Aorta (tissue), 5 donors: ENCODE results near the gene GMNC. TPM values are rescaled to one million over a fixed set of nuclear protein-coding genes. Genes with fewer than 3 reads are reported as not detected.

Experiments used
- ATAC-seq: fragments of 200-7000 bp; cut with Tn5 transposase; one replicate; pipeline ENCODE4 v1.9.1; 2022; ENCODE audit warnings: moderate library complexity; ENCODE audit not compliant: low FRiP score
- DNase-seq, 2 donors: peaks; one replicate each; pipeline ENCODE4 v3.0.0-alpha.2; 2020
- H3K27ac ChIP-seq, 2 donors: one replicate each; pipeline ENCODE4 v1.5.1; 2013; ENCODE audit warnings: low read length in 2 of 2, mild to moderate bottlenecking in 2 of 2, moderate library complexity in 2 of 2, control low read depth in 1 of 2, inconsistent platforms in 1 of 2, low read depth in 1 of 2
- H3K27me3 ChIP-seq, 2 donors: one replicate each; pipeline ENCODE4 v1.6.1; 2013; ENCODE audit warnings: control low read depth in 1 of 2, low read length in 1 of 2, mild to moderate bottlenecking in 1 of 2, moderate library complexity in 1 of 2; ENCODE audit not compliant: insufficient read depth in 2 of 2, control insufficient read depth in 1 of 2
- H3K36me3 ChIP-seq, 2 donors: one replicate each; pipeline ENCODE4 v1.6.1; 2013; ENCODE audit warnings: control low read depth in 1 of 2, low read length in 1 of 2, mild to moderate bottlenecking in 1 of 2; ENCODE audit not compliant: insufficient read depth in 2 of 2, control insufficient read depth in 1 of 2
- H3K4me1 ChIP-seq, 2 donors: one replicate each; pipeline ENCODE4 v1.6.1; 2013; ENCODE audit warnings: low read length in 2 of 2, control low read depth in 1 of 2, mild to moderate bottlenecking in 1 of 2, moderate library complexity in 1 of 2; ENCODE audit not compliant: insufficient read depth in 2 of 2, control insufficient read depth in 1 of 2
- H3K4me3 ChIP-seq, 2 donors: one replicate each; pipeline ENCODE4 v1.5.1; 2013; ENCODE audit warnings: low read length in 2 of 2, control low read depth in 1 of 2, mild to moderate bottlenecking in 1 of 2
- H3K9me3 ChIP-seq: one replicate; pipeline ENCODE4 v1.6.1; 2013; ENCODE audit warnings: mild to moderate bottlenecking, low read length; ENCODE audit not compliant: control insufficient read depth
- WGBS, 2 donors: extraction: QIAGEN DNeasy Blood & Tissue Kit; methylation state at CpG; one replicate each; pipeline ENCODE4 v1.1.7; 2013; 5-methylcytosine and 5-hydroxymethylcytosine counted together
- intact Hi-C, 2 donors: fragments of 100-400 bp; cut with DNase I; formaldehyde crosslinking; loops; one replicate each; pipeline versions ENCODE4 v1.14.2 to v1.15.0; 2022
- polyA plus RNA-seq, 2 donors: library from polyadenylated mRNA; stranded (reverse); fragments of 200-250 nt; gene quantifications; one replicate each; pipeline ENCODE4 v1.2.3, GENCODE V29; 2013
- total RNA-seq, 2 donors: library from RNA; stranded (reverse); fragmentation: NEBNext Ultra II Directional; extraction: Animal tissue kit (Norgen Biotek cat#: 25700); gene quantifications; one replicate each; pipeline ENCODE4 v1.2.1, GENCODE V29; 2021
- donor health status: healthy with polysubstance abuse.
- donor health status: Bipolar disorder and iron deficiency.
- donor health status: DM: no; HTN: no; CAD: no.
- donor health status: DM: no; HTN: no; CAD: no.
- donor health status: DM: yes; HTN: yes; CAD: no.

The GMNC gene
- total and polyA plus RNA-seq, 4 donors = not detected

- H3K27ac ChIP-seq = no peak overlapping the region
- 7 to 9% methylated on average over 6 of the region's 6 CpGs for WGBS, 2 donors
These were observed 598 bp upstream of the GMNC start for GRCh38 chr3:190863119-190863465.

GRCh38 chr3:190860521-190860920, 2.0 kb downstream of the GMNC start:
- H3K27me3 ChIP-seq = no peaks in the 10 kb centered on the region
- H3K9me3 ChIP-seq = no peaks in the 10 kb centered on the region
- no peak for DNase-seq
- 42 to 45% methylated on average over 7 of the region's 7 CpGs for WGBS, 2 donors
- no peaks in the 10 kb centered on the region for H3K4me1 ChIP-seq
- H3K4me3 ChIP-seq = no peak overlapping the region
- ATAC-seq = no peak
- H3K27ac ChIP-seq = no peak overlapping the region
- intact Hi-C loops = no loop called here
- H3K36me3 ChIP-seq = no peaks in the 10 kb centered on the region

More at GRCh38 chr3:190863119-190863465, 598 bp upstream of the GMNC start:
- ATAC-seq (no peak), DNase-seq (no peak)
- H3K9me3 ChIP-seq = no peaks in the 10 kb centered on the region
- H3K4me3 ChIP-seq = peak overlapping the region; percentile 8 to 87
- H3K27me3 ChIP-seq = no peaks in the 10 kb centered on the region
- no peaks in the 10 kb centered on the region for H3K36me3 ChIP-seq
- intact Hi-C loops = no loop called here
- H3K4me1 ChIP-seq = no peaks in the 10 kb centered on the region

- 41 to 49% methylated on average over 3 of the region's 3 CpGs for WGBS, 2 donors
- no peak for DNase-seq
- Histone ChIP-seq H3K27ac (no peak overlapping the region), H3K4me1 (no peaks in the 10 kb centered on the region), H3K36me3 (no peaks in the 10 kb centered on the region), H3K4me3 (no peak overlapping the region), H3K9me3 (peaks cover 2% of the 10 kb centered on the region), H3K27me3 (no peaks in the 10 kb centered on the region)
- ATAC-seq = no peak
- intact Hi-C loops = no loop called here
These were observed 7.3 kb downstream of the GMNC start for GRCh38 chr3:190855151-190855550.

GRCh38 chr3:190854062-190854461, 8.4 kb downstream of the GMNC start:
- ATAC-seq = no peak
- Histone ChIP-seq H3K9me3 (peaks cover 2% of the 10 kb centered on the region), H3K4me3 (no peak overlapping the region), H3K27me3 (no peaks in the 10 kb centered on the region), H3K27ac (no peak overlapping the region), H3K4me1 (no peaks in the 10 kb centered on the region), H3K36me3 (no peaks in the 10 kb centered on the region)
- intact Hi-C loops = no loop called here
- no peak for DNase-seq
- WGBS, 2 donors = 87% methylated on average over 4 of the region's 4 CpGs

- Histone ChIP-seq H3K36me3 (no peaks in the 10 kb centered on the region), H3K9me3 (peaks cover 2% of the 10 kb centered on the region), H3K27me3 (no peaks in the 10 kb centered on the region), H3K4me1 (no peaks in the 10 kb centered on the region), H3K27ac (no peak overlapping the region), H3K4me3 (no peak overlapping the region)
- intact Hi-C loops = no loop called here
- 56 to 60% methylated on average over 1 of the region's 1 CpG for WGBS, 2 donors
- DNase-seq = no peak
- no peak for ATAC-seq
These were observed 9.0 kb downstream of the GMNC start for GRCh38 chr3:190853464-190853863.

- Histone ChIP-seq H3K36me3 (no peaks in the 10 kb centered on the region), H3K4me1 (no peaks in the 10 kb centered on the region), H3K27ac (no peak overlapping the region), H3K4me3 (no peak overlapping the region), H3K9me3 (no peaks in the 10 kb centered on the region), H3K27me3 (no peaks in the 10 kb centered on the region)
- DNase-seq (no peak), ATAC-seq (no peak)
- intact Hi-C loops = no loop called here
- WGBS, 2 donors = 83 to 97% methylated on average over 1 of the region's 1 CpG
These were observed 12.9 kb downstream of the GMNC start for GRCh38 chr3:190849607-190850006.

GRCh38 chr3:190848870-190849269, 13.6 kb downstream of the GMNC start:
- Histone ChIP-seq H3K27me3 (no peaks in the 10 kb centered on the region), H3K9me3 (no peaks in the 10 kb centered on the region), H3K27ac (no peak overlapping the region), H3K36me3 (no peaks in the 10 kb centered on the region), H3K4me1 (no peaks in the 10 kb centered on the region), H3K4me3 (no peak overlapping the region)
- ATAC-seq (no peak), DNase-seq (no peak)
- 79 to 81% methylated on average over 3 of the region's 3 CpGs for WGBS, 2 donors
- intact Hi-C loops = no loop called here

GRCh38 chr3:190847436-190847835, 15.1 kb downstream of the GMNC start:
- intact Hi-C loops = no loop called here

GRCh38 chr3:190840146-190840545, 22.3 kb downstream of the GMNC start:
- Histone ChIP-seq H3K4me3 (no peak overlapping the region), H3K27ac (no peak overlapping the region), H3K27me3 (no peaks in the 10 kb centered on the region), H3K9me3 (no peaks in the 10 kb centered on the region), H3K36me3 (no peaks in the 10 kb centered on the region), H3K4me1 (no peaks in the 10 kb centered on the region)
- intact Hi-C loops = no loop called here
- ATAC-seq (no peak), DNase-seq (no peak)
- 52 to 63% methylated on average over 4 of the region's 4 CpGs for WGBS, 2 donors

More at GRCh38 chr3:190847436-190847835, 15.1 kb downstream of the GMNC start:
- no peaks in the 10 kb centered on the region for H3K27me3 ChIP-seq
- no peaks in the 10 kb centered on the region for H3K36me3 ChIP-seq
- DNase-seq (no peak), ATAC-seq (no peak)
- H3K9me3 ChIP-seq = no peaks in the 10 kb centered on the region
- no peaks in the 10 kb centered on the region for H3K4me1 ChIP-seq
- H3K27ac ChIP-seq = no peak overlapping the region
- H3K4me3 ChIP-seq = no peak overlapping the region
